Inflammatory macrophage treated with lipopolysaccharide for 4 hours (primary cell): ENCODE measurements around the gene DCTN5.
"Not testable (repeated sequence)": the region's sequence is repeated elsewhere in the genome, so short reads cannot be mapped to it uniquely, and the experiment has no call there.

Experiments
- DNase-seq: peaks from one replicate; pipeline ENCODE4 v3.0.0-alpha.2; 2020

DCTN5 gene

DNA sequence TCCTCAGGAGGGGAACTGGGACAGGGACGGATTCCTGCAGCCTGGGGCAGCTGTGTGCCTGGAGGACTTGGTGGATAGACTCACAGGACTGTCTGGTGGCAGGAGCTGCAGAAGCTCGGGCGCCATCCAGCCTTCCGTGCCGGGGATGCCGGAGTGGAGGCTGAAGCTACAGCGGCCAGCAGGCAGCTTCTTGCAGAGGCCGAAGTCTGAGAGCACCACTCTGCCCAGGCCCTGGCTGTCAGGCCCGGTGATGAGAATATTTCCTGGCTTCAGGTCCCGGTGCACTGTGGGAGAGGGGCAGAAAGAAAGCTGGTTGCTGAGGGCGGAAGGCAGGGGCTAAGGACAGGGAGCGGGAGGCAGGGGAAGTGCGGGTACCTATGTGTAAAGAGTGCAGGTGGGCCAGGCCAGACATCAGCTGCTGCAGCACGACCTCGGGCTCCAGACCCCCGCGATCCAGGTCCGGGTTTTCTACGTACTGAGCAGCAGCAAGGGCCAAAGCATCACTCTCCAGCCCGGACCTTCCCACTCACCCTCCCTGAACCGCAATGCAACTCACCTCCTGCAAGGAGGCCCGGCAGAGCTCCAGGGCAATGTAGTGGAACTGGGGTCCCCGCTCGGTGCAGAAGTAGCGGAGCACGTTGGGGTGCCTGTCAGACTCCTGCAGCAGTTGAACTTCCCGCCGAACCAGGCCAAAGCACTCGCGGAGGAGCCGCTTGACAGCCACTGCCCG lies 53.5 kb downstream of the DCTN5 start:
- DNase-seq, result no peak

DNA sequence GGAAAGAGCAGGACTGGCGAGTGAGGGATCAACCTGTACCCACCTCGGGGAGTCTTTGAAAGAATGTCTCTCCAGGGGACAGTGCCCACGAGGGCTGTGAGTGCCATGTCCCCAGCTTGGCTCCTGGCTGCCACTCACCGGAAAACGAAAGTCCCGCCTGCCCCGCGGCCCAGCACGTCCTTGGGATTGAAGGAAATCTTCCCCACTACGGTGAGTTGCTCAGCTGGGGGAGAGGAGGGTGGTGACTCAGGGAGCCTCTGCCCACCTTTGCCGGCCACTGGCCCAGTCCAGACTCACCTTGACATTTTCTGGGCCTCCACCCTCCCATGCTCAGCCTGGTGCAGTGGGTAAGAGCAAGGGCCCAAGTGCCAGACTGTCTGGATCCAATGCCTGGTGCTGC lies 54.5 kb downstream of the DCTN5 start:
- no peak for DNase-seq

DNA sequence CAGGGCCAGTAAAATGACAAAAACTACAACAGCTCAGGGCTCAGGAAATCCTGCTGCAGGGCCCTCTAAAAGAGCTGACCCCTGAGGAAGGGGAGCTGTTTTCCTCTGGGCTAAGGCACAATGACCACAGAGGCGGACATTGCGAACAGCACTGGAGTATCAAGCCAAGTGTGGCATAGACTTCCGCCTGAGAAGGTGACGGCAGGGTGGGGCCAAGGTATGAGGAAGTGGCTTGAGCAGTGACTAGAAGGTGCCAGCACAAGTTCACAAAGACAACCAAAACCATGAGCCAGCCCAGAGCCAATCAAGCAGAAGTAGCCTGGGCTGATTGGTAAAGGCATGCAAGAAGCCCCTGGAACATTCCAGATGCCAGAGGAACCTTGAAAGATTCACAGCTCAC lies 57.8 kb downstream of the DCTN5 start:
- DNase-seq, result no peak

DNA sequence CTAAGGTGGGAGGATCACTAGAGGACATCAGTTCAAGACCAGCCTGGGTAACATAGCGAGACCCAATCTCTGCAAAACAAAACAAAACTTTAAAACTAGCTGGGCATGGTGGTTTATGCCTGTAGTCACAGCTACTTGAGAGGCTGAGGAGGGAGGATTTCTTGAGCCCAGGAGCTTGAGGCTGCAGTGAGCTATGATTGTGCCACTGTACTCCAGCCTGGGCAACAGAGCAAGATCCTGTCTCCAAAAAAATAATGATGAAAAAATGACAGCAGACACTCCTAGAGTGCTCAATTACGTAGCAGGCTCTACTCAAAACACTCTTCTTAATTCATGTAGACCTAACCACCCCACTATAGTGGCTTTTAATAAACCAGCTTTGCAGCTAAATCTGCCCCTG lies 58.8 kb downstream of the DCTN5 start:
- no peak for DNase-seq

DNA sequence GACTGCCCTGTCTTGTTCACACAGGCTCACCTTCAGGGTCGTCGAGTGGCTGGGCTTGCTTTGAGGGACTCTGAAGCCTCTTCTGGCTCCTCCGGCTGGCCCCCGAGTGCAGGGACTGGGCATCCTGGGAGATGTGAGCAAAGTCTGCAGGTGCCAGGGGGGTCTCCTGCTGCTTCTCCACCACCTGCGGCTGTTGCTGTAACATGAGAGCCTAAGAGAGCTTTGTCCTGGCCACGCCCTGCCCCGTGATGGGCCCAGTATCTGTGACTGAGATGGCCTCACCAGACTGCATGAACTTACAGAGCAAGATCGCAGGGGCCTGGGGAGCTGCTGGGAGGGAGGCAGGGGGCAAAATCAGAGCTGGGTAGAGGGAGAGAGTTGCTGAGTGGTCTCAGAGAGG lies 59.2 kb downstream of the DCTN5 start:
- DNase-seq, result no peak

DNA sequence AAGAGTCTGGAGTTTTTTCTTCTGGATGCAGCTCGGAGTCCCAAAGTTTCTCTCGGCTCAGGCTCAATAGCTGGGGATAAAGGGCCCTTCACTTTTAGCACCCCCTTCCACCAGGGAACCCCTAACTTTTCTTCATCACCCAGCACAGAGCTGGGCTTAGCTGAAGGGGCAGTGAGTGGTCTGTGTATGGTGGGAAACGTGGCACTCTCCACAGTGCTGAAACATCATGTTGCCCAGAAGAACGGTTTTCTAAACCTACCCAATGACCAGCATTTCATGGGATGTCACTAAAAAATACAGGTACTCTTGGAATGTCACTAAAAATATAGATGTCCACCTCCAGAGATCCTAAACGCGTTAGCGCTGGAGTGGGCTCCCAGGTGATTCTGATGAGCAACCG lies 59.8 kb downstream of the DCTN5 start:
- DNase-seq, result no peak

DNA sequence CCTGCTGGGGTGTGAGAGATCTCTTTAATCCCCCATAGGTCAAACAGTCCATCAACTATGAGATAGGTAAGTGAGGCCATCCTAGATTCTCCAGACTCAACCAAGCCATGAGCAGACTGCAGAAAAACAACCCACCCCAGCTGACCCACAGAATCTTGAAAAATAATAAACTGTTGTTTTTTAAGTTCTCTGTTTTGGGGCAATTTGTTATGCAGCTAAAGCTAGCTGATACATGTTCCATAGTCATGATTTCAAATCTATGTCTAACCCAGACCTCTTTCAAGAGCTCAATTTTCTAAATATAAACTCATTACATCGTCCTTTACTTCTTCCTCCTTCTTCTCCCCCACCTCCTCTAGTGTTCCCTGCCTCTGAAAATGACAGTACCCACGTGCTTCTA lies 61.7 kb downstream of the DCTN5 start:
- no peak for DNase-seq

DNA sequence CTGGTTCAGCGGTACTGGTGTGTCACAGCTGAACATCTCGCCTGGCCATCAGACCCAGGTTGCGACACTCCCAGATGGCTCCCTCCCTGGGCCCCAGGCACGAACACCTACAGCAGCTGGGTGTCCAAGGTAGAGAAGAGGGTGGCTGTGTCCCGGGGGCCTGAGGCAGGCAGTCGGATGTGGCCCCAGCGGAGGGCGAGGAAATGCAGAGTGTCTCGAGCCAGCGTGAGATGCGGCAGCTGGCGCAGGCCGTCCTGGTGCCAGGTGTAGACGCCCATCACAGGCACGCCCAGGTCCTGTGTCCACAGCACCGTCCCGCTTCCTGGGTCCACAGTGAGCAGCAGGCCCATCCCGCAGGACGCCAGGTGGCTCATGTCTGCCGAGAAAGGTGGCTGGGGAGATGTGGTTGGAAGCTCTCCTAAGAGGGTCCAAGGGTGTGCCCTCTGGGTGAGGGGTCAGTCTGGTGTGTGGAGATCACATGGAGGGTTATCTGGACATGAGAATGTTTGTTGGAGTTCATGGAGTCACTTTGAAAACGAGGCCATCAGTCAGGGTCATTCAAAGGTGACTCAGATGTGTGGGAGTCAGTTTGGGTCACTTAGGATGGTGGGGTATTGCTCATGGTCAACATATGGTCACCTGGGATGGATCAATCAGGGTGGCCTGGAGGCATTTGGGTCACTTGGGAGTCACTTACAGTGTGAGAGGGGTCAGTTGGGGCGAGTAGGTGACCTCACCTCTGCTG lies 63.7 kb downstream of the DCTN5 start:
- no peak for DNase-seq

DNA sequence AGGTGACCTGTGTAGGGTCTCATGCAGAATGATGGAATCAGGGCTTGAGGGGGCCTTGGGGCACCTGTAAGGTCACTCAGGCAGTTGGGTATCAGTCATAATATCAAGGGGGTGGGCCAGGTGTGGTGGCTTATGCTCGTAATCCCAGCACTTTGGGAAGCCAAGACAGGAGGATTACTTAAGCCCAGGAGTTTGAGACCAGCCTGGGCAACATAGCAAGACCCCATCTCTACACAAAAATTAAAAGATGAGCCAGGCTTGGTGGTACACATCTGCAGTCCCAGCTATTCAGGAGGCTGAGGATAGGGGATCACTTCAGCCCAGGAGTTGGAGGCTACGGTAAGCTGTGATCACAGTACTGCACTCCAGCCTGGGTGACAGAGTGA lies 64.2 kb downstream of the DCTN5 start:
- DNase-seq, result no peak

DNA sequence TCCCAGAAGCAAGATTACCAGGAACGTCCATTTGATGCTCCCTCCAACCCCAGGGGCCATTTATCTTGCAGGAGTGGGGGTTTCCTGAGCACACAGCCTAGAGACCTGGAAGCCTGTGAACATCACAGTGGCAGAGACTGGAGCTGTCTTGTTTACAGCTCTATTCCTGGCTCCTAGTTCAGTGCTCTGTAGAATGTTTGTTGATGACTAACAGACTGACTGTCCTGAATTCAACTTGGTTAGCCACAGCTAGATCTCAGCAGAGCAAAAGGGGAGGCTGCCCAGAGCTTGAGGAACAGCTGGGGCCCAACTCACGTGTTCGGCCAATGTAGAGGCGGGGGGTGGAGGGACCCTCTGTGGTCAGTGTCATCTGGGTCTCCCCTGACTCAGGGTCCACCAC lies 65.2 kb downstream of the DCTN5 start:
- DNase-seq, result no peak

DNA sequence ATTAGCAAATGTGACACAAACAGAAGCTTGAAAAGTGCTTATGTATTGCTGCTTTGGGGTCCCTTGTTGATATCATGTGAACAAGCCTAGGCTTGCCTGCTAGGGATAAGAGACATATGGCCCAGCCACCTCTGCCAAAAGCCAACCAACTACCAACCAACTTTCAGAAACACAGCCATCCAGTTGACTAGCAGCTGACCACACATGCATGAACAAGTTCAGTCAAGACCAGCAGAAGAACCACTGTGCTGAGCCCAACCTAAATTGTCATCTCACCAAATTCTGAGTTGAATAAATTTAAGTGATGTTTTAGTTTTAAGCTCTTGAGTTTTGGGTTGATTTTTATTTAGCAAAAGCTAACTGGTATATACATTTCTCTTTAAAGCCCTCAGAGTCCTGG lies 68.3 kb downstream of the DCTN5 start:
- no peak for DNase-seq

DNA sequence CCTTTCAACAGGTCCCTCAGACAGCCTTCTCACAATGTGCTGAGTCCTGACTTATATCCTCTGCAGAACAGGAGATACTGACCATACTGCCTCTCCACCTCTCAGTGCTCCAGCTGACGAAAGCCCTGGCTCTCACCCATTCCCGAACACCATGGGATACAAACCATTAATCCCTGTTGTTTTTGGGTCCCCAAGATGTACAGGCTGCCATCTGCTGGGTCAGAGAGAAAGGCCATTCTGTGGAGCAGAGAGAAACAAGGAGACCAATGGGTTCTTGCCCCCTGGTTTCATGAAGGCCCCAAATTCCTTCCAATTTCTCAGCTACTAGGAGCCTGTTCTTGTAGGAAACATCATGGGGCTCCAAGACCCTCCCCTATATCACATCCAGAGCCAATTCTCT lies 68.7 kb downstream of the DCTN5 start:
- DNase-seq, result no peak

DNA sequence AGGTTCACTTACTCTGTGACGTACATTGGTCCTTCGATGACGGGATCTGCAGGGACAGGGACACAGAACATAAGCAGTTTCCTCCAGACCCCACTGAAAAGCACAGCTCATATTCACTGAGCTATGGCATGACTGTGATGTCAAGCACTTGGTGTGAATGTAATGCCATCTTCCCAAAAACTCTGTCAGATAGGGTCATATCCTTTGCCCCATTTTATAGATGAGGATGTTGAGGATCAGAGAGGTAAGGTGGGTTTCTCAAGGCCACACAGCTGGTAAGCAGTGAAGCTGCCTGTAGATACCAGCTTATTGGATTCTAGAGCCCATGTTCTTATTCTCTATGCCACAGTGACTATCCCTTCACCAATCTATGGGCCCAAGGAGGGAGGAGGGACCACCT lies 69.2 kb downstream of the DCTN5 start:
- DNase-seq, result no peak

DNA sequence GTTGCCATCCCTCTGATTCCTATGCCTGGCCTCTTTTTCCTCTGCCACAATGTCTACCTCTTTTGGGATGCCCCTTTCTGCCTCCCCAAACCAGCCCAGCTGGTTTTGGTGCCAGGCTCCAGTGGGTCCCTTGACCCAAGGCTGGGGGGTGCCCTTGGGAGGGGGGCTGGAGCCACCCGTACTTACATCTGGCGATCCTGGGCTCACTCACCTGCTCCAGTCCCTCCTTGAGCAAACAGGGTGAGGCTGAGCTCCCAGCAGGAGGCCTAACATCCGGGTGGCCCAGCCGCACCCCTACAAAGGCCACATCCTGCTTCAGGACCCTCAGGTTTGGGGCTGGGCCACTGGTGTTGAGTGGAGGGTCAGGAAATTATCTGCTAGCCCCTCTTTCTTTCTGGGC lies 70.5 kb downstream of the DCTN5 start:
- DNase-seq, result no peak

DNA sequence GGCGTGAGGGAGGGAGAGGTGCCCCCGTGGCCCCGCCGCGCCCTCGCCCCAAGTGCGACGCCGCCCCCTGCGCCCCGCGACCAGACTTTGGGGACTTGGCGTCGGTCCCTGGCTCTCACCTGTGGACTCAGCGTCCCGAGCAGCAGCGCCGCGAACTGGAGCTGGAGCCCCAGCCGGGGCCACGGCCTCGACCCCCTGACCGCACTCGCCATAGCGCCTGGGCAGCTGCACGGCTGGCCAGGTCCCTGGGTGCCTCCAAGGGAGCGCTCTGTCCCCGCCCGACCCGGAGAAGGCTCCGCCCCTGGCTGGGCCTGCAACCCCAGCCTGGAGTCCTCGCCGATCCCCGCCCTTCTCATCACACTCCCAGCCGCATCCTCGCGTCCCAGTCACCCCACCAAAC lies 71.7 kb downstream of the DCTN5 start, which contains the start of gene ERN2:
Gene ERN2 (minus strand): TSS at position 247 of the 400 bp plus-strand sequence. CDS start 35 bp downstream, at position 212.
- no peak for DNase-seq

DNA sequence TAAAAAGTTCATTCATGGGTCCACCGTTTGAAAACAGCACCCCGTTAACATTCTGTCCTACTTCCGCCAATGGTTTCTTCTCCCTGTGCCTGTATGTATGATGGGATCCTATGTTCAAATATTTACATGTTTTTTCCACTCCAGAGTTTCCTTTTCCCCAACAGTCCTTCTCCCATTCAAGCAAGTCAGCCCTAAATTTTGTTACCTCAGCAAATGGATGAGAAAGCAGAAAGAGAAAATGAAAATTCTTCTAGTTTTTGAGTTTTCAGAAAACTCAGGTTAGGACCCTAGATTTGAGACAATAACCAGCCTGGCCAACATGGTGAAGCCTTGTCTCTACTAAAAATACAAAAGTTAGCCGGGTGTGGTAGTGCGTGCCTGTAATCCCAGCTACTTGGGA lies 75.2 kb downstream of the DCTN5 start:
- no peak for DNase-seq

DNA sequence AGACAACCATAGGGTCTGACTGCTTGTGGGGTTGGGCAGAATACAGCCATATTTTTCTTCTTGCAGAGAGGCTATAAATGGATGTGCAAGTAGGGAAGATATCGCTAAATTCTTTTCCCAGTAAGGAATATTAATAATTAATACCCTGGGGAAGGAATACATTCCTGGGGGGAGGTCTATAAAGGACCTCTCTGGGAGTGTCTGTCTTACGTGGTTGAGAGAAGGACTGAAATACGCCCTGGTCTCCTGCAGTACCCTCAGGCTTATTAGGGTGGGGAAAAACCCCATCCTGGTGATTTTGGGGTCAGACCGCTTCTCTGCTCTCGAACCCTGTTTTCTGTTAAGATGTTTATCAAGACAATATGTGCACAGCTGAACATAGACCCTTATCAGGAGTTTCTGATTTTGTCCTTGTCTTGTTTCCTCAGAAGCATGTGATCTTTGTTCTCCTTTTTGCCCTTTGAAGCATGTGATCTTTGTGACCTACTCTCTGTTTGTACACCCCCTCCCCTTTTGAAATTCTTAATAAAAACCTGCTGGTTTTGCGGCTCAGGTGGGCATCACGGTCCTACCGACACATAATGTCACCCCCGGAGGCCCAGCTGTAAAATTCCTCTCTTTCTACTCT lies 81.5 kb downstream of the DCTN5 start:
- DNase-seq, result not testable (repeated sequence)

DNA sequence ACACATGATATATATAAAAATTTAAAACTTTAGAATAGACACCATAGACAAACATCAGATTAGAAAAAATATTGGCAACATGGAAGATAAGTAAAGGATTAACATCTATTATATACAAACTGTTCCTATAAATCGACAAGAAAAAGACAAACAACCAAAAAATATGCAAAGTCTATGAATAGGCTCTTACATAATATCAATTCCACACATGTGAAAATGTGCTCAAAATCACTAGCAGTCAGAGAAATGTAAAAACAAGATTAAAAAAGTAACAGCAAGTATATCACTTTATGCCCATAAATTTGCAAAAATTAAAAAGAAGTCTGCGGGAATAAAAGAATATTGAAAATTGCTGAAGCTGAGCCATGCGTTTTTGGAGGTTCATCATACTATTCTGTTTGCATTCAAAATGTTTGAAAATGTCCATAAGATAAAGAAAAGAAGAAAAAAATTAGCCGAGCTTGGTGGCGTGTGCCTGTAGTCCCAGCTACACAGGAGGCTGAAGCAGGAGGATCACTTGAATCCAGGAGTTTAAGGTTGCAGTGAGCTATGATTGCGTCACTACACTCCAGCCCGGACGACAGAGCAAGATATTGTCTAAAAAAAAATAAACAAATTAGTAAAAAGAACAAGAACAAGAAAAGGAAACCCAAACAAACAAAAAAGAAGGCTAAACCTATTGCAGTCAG lies 83.0 kb downstream of the DCTN5 start:
- DNase-seq, result no peak

DNA sequence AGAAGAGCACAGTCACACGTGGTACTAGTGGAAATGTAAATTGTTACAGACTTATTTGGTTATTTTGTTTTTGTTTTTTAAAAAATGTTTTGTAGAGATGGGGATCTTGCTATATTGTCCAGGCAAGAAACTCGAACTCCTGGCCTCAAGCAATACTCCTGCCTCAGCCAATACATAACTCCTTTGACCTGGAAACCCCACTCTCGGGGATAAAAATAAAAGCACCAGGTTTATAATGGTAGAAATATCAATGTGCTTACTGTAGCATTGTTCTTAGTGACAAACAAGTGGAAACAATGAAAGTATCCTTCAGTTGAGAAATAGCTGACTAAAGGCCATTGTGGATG lies 83.5 kb downstream of the DCTN5 start:
- DNase-seq, result no peak

DNA sequence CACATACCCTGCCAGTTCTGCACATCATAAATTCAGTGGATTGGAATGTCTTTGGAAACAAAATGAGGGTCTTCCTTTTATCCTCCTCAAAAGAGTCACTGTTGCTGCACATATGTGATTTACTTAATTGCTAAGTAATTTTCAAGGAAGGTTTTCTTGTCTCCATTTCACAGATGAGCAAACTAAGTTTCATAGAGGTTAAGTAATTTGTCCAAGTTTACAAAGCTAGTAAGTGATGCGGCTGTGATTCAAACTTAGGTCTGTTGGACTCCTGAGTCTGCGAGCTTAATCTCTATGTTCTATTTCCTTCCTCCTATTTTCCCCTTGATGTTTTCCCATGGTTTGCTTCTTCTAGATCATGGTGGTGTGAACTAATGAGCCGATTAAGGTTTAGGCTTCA lies 85.4 kb downstream of the DCTN5 start:
- DNase-seq, result no peak
